Tibial artery (tissue), 4 donors: Measurements from ENCODE around the gene ZMIZ1.

Experiments used
- DNase-seq, 2 donors: peaks; one replicate each; pipeline ENCODE4 v3.0.0-alpha.2; 2019
- H3K27ac ChIP-seq, 2 donors: fragments of 200-600 bp; sonication (generic) in 1 of 2; 1 replicate in 1 of 2; 2 replicates in 1 of 2; pipeline ENCODE4 v1.5.1; 2018 to 2019; ENCODE audit warnings: mild to moderate bottlenecking in 1 of 2
- H3K27me3 ChIP-seq, 2 donors: fragments of 200-600 bp; sonication (generic) in 1 of 2; one replicate each; pipeline versions ENCODE4 v1.5.1 to v1.6.0; 2016 to 2019
- H3K36me3 ChIP-seq, 3 donors: fragments of 200-600 bp; sonication (generic) in 2 of 3; one replicate each; pipeline ENCODE4 v1.5.1; 2016 to 2019; ENCODE audit warnings: mild to moderate bottlenecking in 2 of 3
- H3K4me1 ChIP-seq, 4 donors: fragments of 200-600 bp; sonication (generic) in 2 of 4; 1 replicate in 3 of 4; 2 replicates in 1 of 4; pipeline ENCODE4 v1.5.1; 2016 to 2019
- H3K4me3 ChIP-seq, 2 donors: fragments of 200-600 bp; sonication (generic) in 1 of 2; 1 replicate in 1 of 2; 2 replicates in 1 of 2; pipeline ENCODE4 v1.5.1; 2018 to 2019; ENCODE audit warnings: mild to moderate bottlenecking in 2 of 2
- H3K9me3 ChIP-seq, 3 donors: fragments of 200-600 bp; sonication (generic) in 1 of 3; one replicate each; pipeline ENCODE4 v1.5.1; 2016 to 2019
- intact Hi-C: fragments of 100-400 bp; cut with DNase I; formaldehyde crosslinking; loops from one replicate; pipeline ENCODE4 v1.15.0; 2023; ENCODE audit warnings: low total_unique reads
- TF ChIP-seq, protein P1 (sequence below), 2 experiments: fragments of 200-600 bp in 1 of 2; fragments of 450-650 bp in 1 of 2; IDR thresholded peaks; one replicate each; pipeline ENCODE4 v1.5.1; 2017 to 2019; ENCODE audit warnings: antibody characterized with exemption in 2 of 2, mild to moderate bottlenecking in 1 of 2, moderate library complexity in 1 of 2

ZMIZ1 gene

DNA sequence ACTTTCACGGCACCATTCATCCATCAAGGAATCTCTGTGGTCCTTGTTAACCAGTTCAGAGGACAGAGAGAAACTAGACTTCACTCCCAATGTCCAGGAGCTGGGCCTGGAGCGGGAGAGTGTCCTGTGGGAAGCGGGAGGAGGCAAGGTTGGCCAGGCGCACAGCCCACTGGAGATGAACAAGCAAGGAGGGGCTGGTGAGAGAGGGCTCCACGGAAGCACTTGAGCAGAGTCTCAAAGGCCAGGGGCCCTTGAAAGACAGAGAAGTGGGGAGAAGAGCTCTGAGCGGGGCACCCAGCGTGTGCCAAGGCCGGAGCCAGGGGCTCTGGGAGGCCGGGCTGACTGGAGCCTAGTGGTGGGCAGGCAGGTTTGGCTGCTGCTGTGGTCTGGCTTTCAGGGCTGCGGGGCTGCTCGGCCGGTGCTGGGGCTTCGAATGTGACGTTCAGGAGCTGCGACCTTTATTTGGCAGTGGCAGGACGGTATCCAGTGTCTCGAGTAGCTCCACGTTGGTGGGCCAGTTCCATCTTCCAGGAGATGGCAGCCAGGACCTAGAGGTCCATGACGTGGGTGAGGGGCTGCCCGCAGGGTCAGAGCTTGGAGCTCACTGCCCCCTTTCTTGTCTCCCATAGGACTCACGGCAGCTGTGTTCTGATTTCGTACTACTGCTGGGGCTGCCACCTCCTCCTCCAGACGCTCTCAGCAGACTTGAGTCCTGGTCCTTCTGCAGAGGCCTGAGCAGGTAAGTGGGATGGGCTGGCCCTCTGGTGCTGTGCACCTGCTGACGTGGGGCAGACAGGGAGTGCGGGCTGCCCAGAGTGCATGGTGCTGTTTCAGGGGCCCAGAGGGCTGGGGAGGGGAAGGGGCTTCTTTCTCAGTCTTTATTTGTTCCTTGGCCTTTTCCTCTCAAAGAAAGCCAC, 49.8 kb downstream of the ZMIZ1 start:
- Histone ChIP-seq H3K27ac (no peak overlapping the region), H3K9me3 (no peaks in the 10 kb centered on the region), H3K27me3 (no peaks in the 10 kb centered on the region), H3K36me3 (peaks cover 0 to 52% (median 34%) of the 10 kb centered on the region in 3 donors), H3K4me1 (peaks cover 0 to 34% (median 15%) of the 10 kb centered on the region in 4 donors), H3K4me3 (no peak overlapping the region)
- TF ChIP-seq, protein P1, sequence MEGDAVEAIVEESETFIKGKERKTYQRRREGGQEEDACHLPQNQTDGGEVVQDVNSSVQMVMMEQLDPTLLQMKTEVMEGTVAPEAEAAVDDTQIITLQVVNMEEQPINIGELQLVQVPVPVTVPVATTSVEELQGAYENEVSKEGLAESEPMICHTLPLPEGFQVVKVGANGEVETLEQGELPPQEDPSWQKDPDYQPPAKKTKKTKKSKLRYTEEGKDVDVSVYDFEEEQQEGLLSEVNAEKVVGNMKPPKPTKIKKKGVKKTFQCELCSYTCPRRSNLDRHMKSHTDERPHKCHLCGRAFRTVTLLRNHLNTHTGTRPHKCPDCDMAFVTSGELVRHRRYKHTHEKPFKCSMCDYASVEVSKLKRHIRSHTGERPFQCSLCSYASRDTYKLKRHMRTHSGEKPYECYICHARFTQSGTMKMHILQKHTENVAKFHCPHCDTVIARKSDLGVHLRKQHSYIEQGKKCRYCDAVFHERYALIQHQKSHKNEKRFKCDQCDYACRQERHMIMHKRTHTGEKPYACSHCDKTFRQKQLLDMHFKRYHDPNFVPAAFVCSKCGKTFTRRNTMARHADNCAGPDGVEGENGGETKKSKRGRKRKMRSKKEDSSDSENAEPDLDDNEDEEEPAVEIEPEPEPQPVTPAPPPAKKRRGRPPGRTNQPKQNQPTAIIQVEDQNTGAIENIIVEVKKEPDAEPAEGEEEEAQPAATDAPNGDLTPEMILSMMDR (IDR thresholded peaks at IDR 0.05), result no peak
- no peak for DNase-seq
- intact Hi-C loops, result no loop called here

DNA sequence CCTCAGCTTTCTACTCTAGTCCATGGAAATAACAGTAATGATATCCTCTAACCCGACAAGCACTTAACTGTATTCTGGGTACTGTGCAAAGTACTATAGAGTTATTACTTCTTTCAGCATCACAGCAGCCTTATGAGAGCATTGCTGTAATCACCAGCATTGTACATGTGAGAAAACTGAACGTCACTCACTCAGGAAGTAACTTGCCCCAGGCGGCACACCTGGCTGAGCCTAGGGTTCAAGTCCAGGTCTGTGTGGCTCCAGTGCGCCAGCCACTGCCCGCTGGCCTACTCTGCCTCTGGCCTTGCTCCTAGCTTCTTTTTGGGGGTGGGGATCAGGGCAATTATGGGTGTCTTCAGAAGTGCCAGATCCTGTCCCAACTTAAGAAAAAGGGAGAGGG, 50.5 kb downstream of the ZMIZ1 start:
- intact Hi-C loops, result no loop called here
- peaks cover 0 to 28% (median 13%) of the 10 kb centered on the region in 4 donors for H3K4me1 ChIP-seq
- H3K27me3 ChIP-seq, result no peaks in the 10 kb centered on the region
- peaks cover 0 to 60% (median 41%) of the 10 kb centered on the region in 3 donors for H3K36me3 ChIP-seq
- no peak overlapping the region for H3K4me3 ChIP-seq
- no peak overlapping the region for H3K27ac ChIP-seq
- DNase-seq, result no peak
- no peaks in the 10 kb centered on the region for H3K9me3 ChIP-seq
- TF ChIP-seq, protein P1 (IDR thresholded peaks at IDR 0.05), result no peak

DNA sequence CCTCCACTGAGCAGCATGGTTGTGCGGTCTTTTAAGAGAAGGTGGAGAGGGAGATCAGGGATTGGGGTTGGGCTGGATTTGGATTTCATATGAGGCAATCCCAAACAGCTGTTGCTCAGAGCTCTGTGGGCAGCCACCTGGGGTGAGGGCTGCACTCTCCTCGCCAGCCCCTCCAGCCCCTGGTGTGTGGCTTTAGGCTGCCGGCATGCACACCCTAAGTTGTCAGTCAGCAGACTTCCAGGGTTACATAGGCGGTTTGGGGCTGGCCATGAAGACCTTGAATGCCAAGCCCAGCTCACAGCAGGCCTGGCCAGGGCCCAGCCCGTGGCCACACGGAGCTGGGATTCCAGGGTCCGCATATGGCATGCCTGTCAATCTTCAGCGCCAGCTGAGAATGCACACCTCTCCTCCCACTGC, 54.8 kb downstream of the ZMIZ1 start:
- peaks cover 0 to 83% (median 50%) of the 10 kb centered on the region in 3 donors for H3K36me3 ChIP-seq

DNA sequence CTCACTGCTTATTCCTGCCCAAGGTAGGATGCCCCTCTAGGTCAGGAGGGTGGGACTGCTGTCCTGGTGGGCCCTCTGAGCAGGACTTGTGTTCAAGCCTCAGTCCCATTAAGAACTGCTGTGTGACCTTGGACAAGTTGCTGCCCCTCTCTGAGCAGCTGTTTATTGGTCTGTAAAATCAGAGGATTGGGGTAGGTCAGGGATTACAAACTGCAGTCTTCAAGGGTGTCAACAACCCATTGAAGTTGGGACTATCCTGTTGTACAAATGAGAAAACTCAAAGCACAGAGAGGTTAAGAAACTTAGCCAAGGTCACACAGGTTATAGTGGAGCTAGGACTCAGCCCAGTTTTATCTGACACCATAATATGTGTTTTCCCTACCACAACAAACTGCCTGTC, 55.3 kb downstream of the ZMIZ1 start:
- intact Hi-C loops, result no loop called here
- Histone ChIP-seq H3K27me3 (no peaks in the 10 kb centered on the region), H3K4me1 (peaks cover 0 to 31% (median 23%) of the 10 kb centered on the region in 4 donors), H3K36me3 (peaks cover 0 to 78% (median 49%) of the 10 kb centered on the region in 3 donors), H3K9me3 (no peaks in the 10 kb centered on the region), H3K4me3 (no peak overlapping the region), H3K27ac (no peak overlapping the region)
- no peak for DNase-seq
- TF ChIP-seq, protein P1 (IDR thresholded peaks at IDR 0.05), result no peak

More for the DNA sequence above, 54.8 kb downstream of the ZMIZ1 start:
- intact Hi-C loops, result no loop called here
- TF ChIP-seq, protein P1 (IDR thresholded peaks at IDR 0.05), result no peak
- Histone ChIP-seq H3K4me1 (peaks cover 0 to 34% (median 19%) of the 10 kb centered on the region in 4 donors), H3K27ac (no peak overlapping the region), H3K27me3 (no peaks in the 10 kb centered on the region), H3K4me3 (no peak overlapping the region), H3K9me3 (no peaks in the 10 kb centered on the region)
- no peak for DNase-seq

DNA sequence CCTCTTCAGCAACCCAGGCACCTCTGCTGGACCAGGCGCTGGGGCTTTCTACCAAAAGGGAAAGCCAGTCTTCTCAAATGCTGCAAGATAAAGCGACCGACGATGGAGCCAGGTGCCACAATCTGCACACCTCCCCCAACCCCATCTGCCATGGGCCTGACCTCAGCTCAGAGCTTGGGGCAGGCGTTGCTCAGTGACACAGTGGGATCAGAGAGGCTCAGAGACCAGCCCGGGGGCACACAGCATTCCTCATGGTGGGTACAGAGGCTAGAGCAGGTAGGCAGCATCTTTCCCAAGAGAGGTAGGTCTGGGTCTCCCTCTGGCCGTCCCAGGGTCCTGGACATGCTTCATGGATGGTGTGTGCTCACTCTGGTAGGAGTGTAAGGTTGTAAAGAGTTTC, 56.3 kb downstream of the ZMIZ1 start:
- peaks cover 0 to 68% (median 39%) of the 10 kb centered on the region in 3 donors for H3K36me3 ChIP-seq
- intact Hi-C loops, result no loop called here
- peaks cover 0 to 40% (median 28%) of the 10 kb centered on the region in 4 donors for H3K4me1 ChIP-seq
- H3K27ac ChIP-seq, result no peak overlapping the region
- DNase-seq, result no peak
- TF ChIP-seq, protein P1 (IDR thresholded peaks at IDR 0.05), result no peak
- H3K9me3 ChIP-seq, result no peaks in the 10 kb centered on the region
- H3K4me3 ChIP-seq, result no peak overlapping the region
- H3K27me3 ChIP-seq, result no peaks in the 10 kb centered on the region
